GM12878 (cell line): ENCODE measurements around the gene IFNLR1. TPM values are rescaled to one million over a fixed set of nuclear protein-coding genes. Genes with fewer than 3 reads are reported as not detected.

Experiments
- ATAC-seq: fragments of 200-7000 bp; cut with Tn5 transposase; 3 replicates; pipeline ENCODE4 v1.9.1; 2020; ENCODE audit warnings: mild to moderate bottlenecking, moderate library complexity
- BruUV-seq: library from RNA; stranded (reverse); fragments of 400-500 nt; replicated peaks from 2 replicates; lab custom pipeline; 2021; lab: Mats Ljungman, UMichigan
- CTCF ChIA-PET: fragments of 300-600 bp; sonication (Branson Sonifier 250); formaldehyde crosslinking; extraction: SDS; loops from one replicate; lab custom pipeline; 2021; ENCODE audit warnings: inconsistent platforms; lab: Yijun Ruan, JAX
- POLR2A ChIA-PET: fragments of 350-600 bp; formaldehyde crosslinking; extraction: SDS; loops from one replicate; lab custom pipeline; 2021; ENCODE audit warnings: inconsistent platforms; lab: Charles Lee
- RAD21 ChIA-PET: fragments of 300-600 bp; sonication (Branson Sonifier 250); formaldehyde crosslinking; loops from one replicate; lab custom pipeline; 2023; ENCODE audit warnings: antibody characterized with exemption; ENCODE audit not compliant: unreplicated experiment; lab: Charles Lee
- SMC1A ChIA-PET: fragments of 300-600 bp; sonication (Branson Sonifier 250); formaldehyde crosslinking; loops from one replicate; lab custom pipeline; 2023; ENCODE audit not compliant: unreplicated experiment, uncharacterized antibody; lab: Charles Lee
- DNase-seq: peaks from one replicate; pipeline ENCODE4 v3.0.0-alpha.2; 2011; ENCODE audit warnings: low read depth, low spot score
- FAIRE-seq: peaks from 3 replicates; lab custom pipeline; 2011; peaks lifted over from hg19 to GRCh38; lab: Jason Lieb, UNC
- H2AFZ ChIP-seq: 2 replicates; pipeline ENCODE4 v1.6.0; 2011; ENCODE audit warnings: low read depth, low read length, control low read depth; ENCODE audit not compliant: control insufficient read depth
- H3K27ac ChIP-seq: 2 replicates; pipeline ENCODE4 v1.5.1; 2011; ENCODE audit warnings: control low read depth; ENCODE audit not compliant: control insufficient read depth, insufficient read depth
- H3K27me3 ChIP-seq, 2 experiments: replicated peaks in 1 of 2; 2 replicates each; pipeline versions ENCODE4 v1.6.0 to v1.6.1; 2011; ENCODE audit warnings: low read length in 1 of 2; ENCODE audit not compliant: control insufficient read depth in 2 of 2, insufficient read depth in 2 of 2
- H3K36me3 ChIP-seq, 2 experiments: 2 replicates each; pipeline ENCODE4 v1.5.1; 2011; ENCODE audit warnings: low read length in 1 of 2; ENCODE audit not compliant: control insufficient read depth in 2 of 2, insufficient read depth in 2 of 2
- H3K4me1 ChIP-seq: 2 replicates; pipeline ENCODE4 v1.6.1; 2011; ENCODE audit warnings: mild to moderate bottlenecking, low read length, moderate library complexity, mixed read lengths; ENCODE audit not compliant: control insufficient read depth, insufficient read depth
- H3K4me2 ChIP-seq: 2 replicates; pipeline ENCODE4 v1.6.0; 2011; ENCODE audit warnings: control low read depth; ENCODE audit not compliant: control insufficient read depth, insufficient read depth
- H3K4me3 ChIP-seq: fragments of 200-600 bp; sonication (generic); 2 replicates; pipeline ENCODE4 v1.5.1; 2016
- H3K79me2 ChIP-seq: 2 replicates; pipeline ENCODE4 v1.6.0; 2011; ENCODE audit warnings: low read length; ENCODE audit not compliant: control insufficient read depth, insufficient read depth
- H3K9ac ChIP-seq: 2 replicates; pipeline ENCODE4 v1.8.0; 2011; ENCODE audit warnings: low read length, control low read depth, mixed read lengths; ENCODE audit not compliant: control insufficient read depth, insufficient read depth
- H3K9me3 ChIP-seq: replicated peaks from 3 replicates; pipeline ENCODE4 v1.5.1; 2011; ENCODE audit warnings: mild to moderate bottlenecking, low read length; ENCODE audit not compliant: control insufficient read depth, insufficient read depth
- H4K20me1 ChIP-seq: 2 replicates; pipeline ENCODE4 v1.6.0; 2011; ENCODE audit not compliant: control insufficient read depth, insufficient read depth
- CHD1 ChIP-seq: IDR thresholded peaks from 2 replicates; pipeline ENCODE4 v1.6.1; 2012; ENCODE audit warnings: low read depth, low read length, improper control_type of control experiment
- EGR1 ChIP-seq, 2 experiments: IDR thresholded peaks; 1 replicate in 1 of 2; 2 replicates in 1 of 2; pipeline ENCODE4 v1.6.1; 2011 to 2012; ENCODE audit warnings: low read depth in 2 of 2, low read length in 2 of 2, borderline replicate concordance in 1 of 2, mild to moderate bottlenecking in 1 of 2, moderate library complexity in 1 of 2
- ELK1 ChIP-seq: IDR thresholded peaks from 2 replicates; pipeline ENCODE4 v1.6.1; 2012; ENCODE audit warnings: low read depth, low read length, improper control_type of control experiment
- HCFC1 ChIP-seq: fragments of 150-350 bp; IDR thresholded peaks from 2 replicates; pipeline ENCODE4 v1.6.1; 2014; ENCODE audit warnings: low read length
- KAT2A ChIP-seq: conservative IDR thresholded peaks from 2 replicates; pipeline ENCODE4 v1.6.1; 2011; ENCODE audit warnings: low read depth, low read length; ENCODE audit not compliant: control insufficient read depth
- MTA2 ChIP-seq: fragments of 450-650 bp; IDR thresholded peaks from 2 replicates; pipeline ENCODE4 v1.6.1; 2016; ENCODE audit warnings: low read depth, mild to moderate bottlenecking, moderate library complexity
- NFXL1 ChIP-seq: fragments of 450-650 bp; IDR thresholded peaks from 2 replicates; pipeline ENCODE4 v1.6.1; 2017; ENCODE audit warnings: antibody characterized with exemption, mild to moderate bottlenecking, borderline replicate concordance
- NR2F1 ChIP-seq: fragments of 450-650 bp; conservative IDR thresholded peaks from 2 replicates; pipeline ENCODE4 v1.6.1; 2017; ENCODE audit warnings: mild to moderate bottlenecking
- PAX8 ChIP-seq: fragments of 450-650 bp; IDR thresholded peaks from 2 replicates; pipeline ENCODE4 v1.6.1; 2017; ENCODE audit warnings: mild to moderate bottlenecking, moderate library complexity
- POLR2A ChIP-seq: IDR thresholded peaks from 2 replicates; pipeline ENCODE4 v1.6.1; 2011; ENCODE audit warnings: low read depth, mild to moderate bottlenecking, low read length
- RBBP5 ChIP-seq: fragments of 200-600 bp; sonication (generic); conservative IDR thresholded peaks from 2 replicates; pipeline ENCODE4 v1.6.1; 2016
- RFX5 ChIP-seq: IDR thresholded peaks from 2 replicates; pipeline ENCODE4 v1.6.1; 2011; ENCODE audit warnings: low read depth, low read length, improper control_type of control experiment
- SIN3A ChIP-seq: IDR thresholded peaks from 2 replicates; pipeline ENCODE4 v1.6.1; 2012; ENCODE audit warnings: low read depth, low read length, improper control_type of control experiment
- SMAD5 ChIP-seq: IDR thresholded peaks from 2 replicates; pipeline ENCODE4 v1.6.1; 2016; ENCODE audit warnings: antibody characterized with exemption, low read depth
- SREBF1 ChIP-seq: IDR thresholded peaks from 2 replicates; pipeline ENCODE4 v1.6.1; 2012; ENCODE audit warnings: mild to moderate bottlenecking, low read length
- SUPT20H ChIP-seq: IDR thresholded peaks from 2 replicates; pipeline ENCODE4 v1.6.1; 2011; ENCODE audit warnings: low read depth, mild to moderate bottlenecking, low read length, moderate library complexity, borderline replicate concordance; ENCODE audit not compliant: control insufficient read depth
- SUZ12 ChIP-seq: fragments of 200-600 bp; sonication (generic); IDR thresholded peaks from one replicate; pipeline ENCODE4 v1.6.1; 2018; ENCODE audit warnings: antibody characterized with exemption, mild to moderate bottlenecking; ENCODE audit not compliant: unreplicated experiment
- WGBS: methylation state at CpG from one replicate; pipeline ENCODE4 v1.1.6; 2016; ENCODE audit warnings: low lambda C conversion rate; ENCODE audit not compliant: insufficient replicate concordance, insufficient coverage; ENCODE audit errors: missing lambda C conversion rate; 5-methylcytosine and 5-hydroxymethylcytosine counted together
- in situ Hi-C: fragments of 300-500 bp; cut with MboI; formaldehyde crosslinking; loops from 9 replicates; pipeline ENCODE4 v1.14.3; 2018; ENCODE audit warnings: mixed read lengths
- intact Hi-C: fragments of 100-400 bp; cut with micrococcal nuclease; formaldehyde crosslinking; loops from one replicate; pipeline ENCODE4 v1.14.2; 2022; ENCODE audit not compliant: unreplicated experiment
- polyA plus RNA-seq, 11 experiments: library from polyadenylated mRNA; depleted of rRNA in 4 of 11; unstranded in 6 of 11; stranded (reverse) in 5 of 11; fragments of >200 nt; fragmentation: Nextera tagmentation in 4 of 11; fragmentation: Illumina TruSeq in 1 of 11; extraction: Ambion mirVana in 4 of 11; extraction: Trizol in 1 of 11; gene quantifications; 1 replicate in 1 of 11; 2 replicates in 10 of 11; pipeline versions ENCODE4 v1.2.1 to v1.2.3, GENCODE V29; 2011 to 2016; ENCODE audit warnings: inconsistent platforms in 2 of 11, missing spikeins in 2 of 11, low read depth in 1 of 11
- total RNA-seq, 4 experiments: library from RNA; depleted of rRNA in 3 of 4; stranded (reverse); fragments of >200 nt in 3 of 4; fragmentation: Illumina TruSeq in 1 of 4; extraction: Trizol in 1 of 4; gene quantifications; 2 replicates each; pipeline versions ENCODE4 v1.2.1 to v1.2.3, GENCODE V29; 2013 to 2021

Gene IFNLR1
- total and polyA plus RNA-seq, 10 of the 15 experiments (the other 5 are each of a cell fraction or from before 2014, with no cell fraction given) = 0.31 to 5.6 (median 3.9) TPM

DNA sequence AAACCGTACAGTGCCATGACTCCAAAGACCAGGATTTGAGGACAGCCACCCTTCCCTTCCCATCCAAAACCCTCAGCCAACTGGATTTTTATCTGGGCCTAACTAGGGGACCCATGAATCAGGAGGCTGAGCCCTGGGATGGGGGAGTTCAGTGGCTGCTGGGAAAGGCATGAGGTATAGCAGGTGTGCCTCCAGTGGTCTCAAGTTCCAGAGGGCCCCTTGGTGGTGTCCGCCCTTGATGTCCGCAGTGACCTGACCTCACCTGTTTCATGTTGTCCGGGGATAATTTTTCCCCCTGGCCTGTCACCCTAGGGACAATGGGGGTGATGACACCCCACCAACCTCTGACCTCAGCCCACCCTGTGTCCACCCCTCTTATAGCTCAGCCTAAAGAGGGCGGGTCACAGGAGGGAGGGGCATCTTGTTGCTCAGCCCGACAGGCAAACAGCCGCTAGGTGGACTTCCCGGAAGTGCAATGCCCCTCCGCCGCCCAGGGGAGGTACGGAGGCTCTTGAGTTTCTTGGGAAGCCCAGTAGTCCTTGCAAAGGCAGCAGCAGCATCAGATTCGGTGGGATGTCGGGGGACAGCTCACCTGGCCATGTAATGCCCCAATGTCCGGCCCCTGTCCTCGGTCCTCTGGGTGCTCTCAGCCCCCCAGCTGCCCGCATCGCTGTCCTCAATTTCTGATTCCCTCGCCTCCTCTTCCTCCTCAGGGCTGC, 30.4 kb downstream of the IFNLR1 start:
- no peak overlapping the region for H2AFZ ChIP-seq
- in situ Hi-C loops = no loop called here
- no peak for TF ChIP-seq NFXL1
- TF ChIP-seq NR2F1 = no peak
- no peak for TF ChIP-seq RBBP5
- no peak for TF ChIP-seq SMAD5
- TF ChIP-seq HCFC1 = no peak
- no peak for TF ChIP-seq RFX5
- TF ChIP-seq SREBF1 = no peak
- no peak for TF ChIP-seq MTA2
- no peak for TF ChIP-seq SUPT20H
- no peak for TF ChIP-seq ELK1
- TF ChIP-seq CHD1 = no peak
- TF ChIP-seq EGR1 (IDR thresholded peaks at IDR 0.05; ENCODE audit: borderline replicate concordance in 1 of 2, low read depth in 2 of 2, low read length in 2 of 2) = no peak
- no peak for TF ChIP-seq SUZ12
- no peak for TF ChIP-seq KAT2A
- TF ChIP-seq PAX8 = no peak
- TF ChIP-seq SIN3A = no peak
- no peak for TF ChIP-seq POLR2A
- intact Hi-C loops = no loop called here
- FAIRE-seq = no peak
- no peaks in the 10 kb centered on the region; a peak in 1 of 4 replicates for H3K27me3 ChIP-seq
- ATAC-seq = no peak
- ChIA-PET RAD21 (interaction anchor here (3.4 kb wide), 1 partner anchor 33 kb away, joined by 8 read pairs; no protein-coding TSS in a partner anchor), CTCF (interaction anchor here (1.3 to 10.4 kb wide), 2 partner anchors 36 to 236 kb away, joined by 3 to 134 read pairs; no protein-coding TSS in a partner anchor), SMC1A (interaction anchor here (0.6 to 9.5 kb wide), 3 partner anchors 42 to 236 kb away, joined by 3 to 104 read pairs (median 6); no protein-coding TSS in a partner anchor), POLR2A (no interaction called here)
- no peaks in the 10 kb centered on the region for H3K79me2 ChIP-seq
- H3K4me3 ChIP-seq = no peak overlapping the region
- no peak for DNase-seq
- no peak overlapping the region for H3K4me2 ChIP-seq
- no peaks in the 10 kb centered on the region for H3K9me3 ChIP-seq
- no peak overlapping the region for H3K9ac ChIP-seq
- H4K20me1 ChIP-seq = no peaks in the 10 kb centered on the region
- 89% methylated on average over 18 of the region's 18 CpGs for WGBS
- no TSS peak for BruUV-seq
- no peaks in the 10 kb centered on the region for H3K36me3 ChIP-seq
- H3K4me1 ChIP-seq = peaks cover 7% of the 10 kb centered on the region
- H3K27ac ChIP-seq = no peak overlapping the region
